ENCODE data around the gene TAF4. TPM values are rescaled to one million over a fixed set of nuclear protein-coding genes. Genes with fewer than 3 reads are reported as not detected.

The TAF4 gene
- total and polyA plus RNA-seq, 2 of the 13 experiments (the other 11 are each of a cell fraction or from before 2014, with no cell fraction given), result 5.9 to 12.0 TPM

- TF ChIP-seq, protein P1, sequence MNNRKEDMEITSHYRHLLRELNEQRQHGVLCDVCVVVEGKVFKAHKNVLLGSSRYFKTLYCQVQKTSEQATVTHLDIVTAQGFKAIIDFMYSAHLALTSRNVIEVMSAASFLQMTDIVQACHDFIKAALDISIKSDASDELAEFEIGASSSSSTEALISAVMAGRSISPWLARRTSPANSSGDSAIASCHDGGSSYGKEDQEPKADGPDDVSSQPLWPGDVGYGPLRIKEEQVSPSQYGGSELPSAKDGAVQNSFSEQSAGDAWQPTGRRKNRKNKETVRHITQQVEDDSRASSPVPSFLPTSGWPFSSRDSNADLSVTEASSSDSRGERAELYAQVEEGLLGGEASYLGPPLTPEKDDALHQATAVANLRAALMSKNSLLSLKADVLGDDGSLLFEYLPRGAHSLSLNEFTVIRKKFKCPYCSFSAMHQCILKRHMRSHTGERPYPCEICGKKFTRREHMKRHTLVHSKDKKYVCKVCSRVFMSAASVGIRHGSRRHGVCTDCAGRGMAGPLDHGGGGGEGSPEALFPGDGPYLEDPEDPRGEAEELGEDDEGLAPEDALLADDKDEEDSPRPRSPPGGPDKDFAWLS (CRISPR knock-in tag; IDR thresholded peaks at IDR 0.05; ENCODE audit: borderline replicate concordance), result no peak
- TF ChIP-seq POGZ (CRISPR knock-in tag; IDR thresholded peaks at IDR 0.05) (no peak), FOXJ3 (CRISPR knock-in tag; IDR thresholded peaks at IDR 0.05; ENCODE audit: borderline replicate concordance) (no peak), MTA1 (CRISPR knock-in tag; IDR thresholded peaks at IDR 0.05; ENCODE audit: borderline replicate concordance) (peak; percentile 64; the same call in 1 of the 2 replicates), ZNF670 (CRISPR knock-in tag; IDR thresholded peaks at IDR 0.05; ENCODE audit: borderline replicate concordance) (no peak), ZNF557 (CRISPR knock-in tag; IDR thresholded peaks at IDR 0.05) (peak; percentile 76; the same call in 1 of the 2 replicates), CBX2 (IDR thresholded peaks at IDR 0.05; ENCODE audit: low read depth, low read length) (no peak), CBX2 (CRISPR knock-in tag; IDR thresholded peaks at IDR 0.05; ENCODE audit: low read depth) (no peak), ZNF44 (CRISPR knock-in tag; IDR thresholded peaks at IDR 0.05) (0 out of 2 replicates have a peak, but pooled peaks have one; percentile 58), HIVEP1 (CRISPR knock-in tag; IDR thresholded peaks at IDR 0.05) (no peak; the same call in 1 of the 2 replicates), THYN1 (CRISPR knock-in tag; IDR thresholded peaks at IDR 0.05; ENCODE audit: borderline replicate concordance, low read depth) (no peak), ZNF790 (CRISPR knock-in tag; IDR thresholded peaks at IDR 0.05; ENCODE audit: borderline replicate concordance) (peak; percentile 25; the same call in 1 of the 2 replicates), KAT2B (IDR thresholded peaks at IDR 0.05; ENCODE audit: borderline replicate concordance, low read depth, low read length) (no peak), ZC3H13 (CRISPR knock-in tag; IDR thresholded peaks at IDR 0.05) (no peak), SRSF1 (optimal IDR thresholded peaks at IDR 0.05; ENCODE audit: low read depth, low read length) (no peak), ZNF180 (CRISPR knock-in tag; IDR thresholded peaks at IDR 0.05; ENCODE audit: borderline replicate concordance, low read depth) (no peak), ZGPAT (CRISPR knock-in tag; IDR thresholded peaks at IDR 0.05) (peak; percentile 56; the same call in 1 of the 2 replicates)
- TF ChIP-seq, protein P2, sequence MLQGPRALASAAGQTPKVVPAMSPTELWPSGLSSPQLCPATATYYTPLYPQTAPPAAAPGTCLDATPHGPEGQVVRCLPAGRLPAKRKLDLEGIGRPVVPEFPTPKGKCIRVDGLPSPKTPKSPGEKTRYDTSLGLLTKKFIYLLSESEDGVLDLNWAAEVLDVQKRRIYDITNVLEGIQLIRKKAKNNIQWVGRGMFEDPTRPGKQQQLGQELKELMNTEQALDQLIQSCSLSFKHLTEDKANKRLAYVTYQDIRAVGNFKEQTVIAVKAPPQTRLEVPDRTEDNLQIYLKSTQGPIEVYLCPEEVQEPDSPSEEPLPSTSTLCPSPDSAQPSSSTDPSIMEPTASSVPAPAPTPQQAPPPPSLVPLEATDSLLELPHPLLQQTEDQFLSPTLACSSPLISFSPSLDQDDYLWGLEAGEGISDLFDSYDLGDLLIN (CRISPR knock-in tag; IDR thresholded peaks at IDR 0.05; ENCODE audit: borderline replicate concordance), result no peak
- TF ChIP-seq, protein P3, sequence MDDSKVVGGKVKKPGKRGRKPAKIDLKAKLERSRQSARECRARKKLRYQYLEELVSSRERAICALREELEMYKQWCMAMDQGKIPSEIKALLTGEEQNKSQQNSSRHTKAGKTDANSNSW (CRISPR knock-in tag; IDR thresholded peaks at IDR 0.05; ENCODE audit: borderline replicate concordance), result no peak
These were observed 34.7 kb downstream of the TAF4 start (continued) for GRCh38 chr20:62030834-62031434.

Measured in HepG2 (cell line).